Measurements from ENCODE around the gene CABCOCO1.
A peak's percentile ranks its signal among the peaks of the same experiment; 100 is the strongest.

The CABCOCO1 gene

DNA sequence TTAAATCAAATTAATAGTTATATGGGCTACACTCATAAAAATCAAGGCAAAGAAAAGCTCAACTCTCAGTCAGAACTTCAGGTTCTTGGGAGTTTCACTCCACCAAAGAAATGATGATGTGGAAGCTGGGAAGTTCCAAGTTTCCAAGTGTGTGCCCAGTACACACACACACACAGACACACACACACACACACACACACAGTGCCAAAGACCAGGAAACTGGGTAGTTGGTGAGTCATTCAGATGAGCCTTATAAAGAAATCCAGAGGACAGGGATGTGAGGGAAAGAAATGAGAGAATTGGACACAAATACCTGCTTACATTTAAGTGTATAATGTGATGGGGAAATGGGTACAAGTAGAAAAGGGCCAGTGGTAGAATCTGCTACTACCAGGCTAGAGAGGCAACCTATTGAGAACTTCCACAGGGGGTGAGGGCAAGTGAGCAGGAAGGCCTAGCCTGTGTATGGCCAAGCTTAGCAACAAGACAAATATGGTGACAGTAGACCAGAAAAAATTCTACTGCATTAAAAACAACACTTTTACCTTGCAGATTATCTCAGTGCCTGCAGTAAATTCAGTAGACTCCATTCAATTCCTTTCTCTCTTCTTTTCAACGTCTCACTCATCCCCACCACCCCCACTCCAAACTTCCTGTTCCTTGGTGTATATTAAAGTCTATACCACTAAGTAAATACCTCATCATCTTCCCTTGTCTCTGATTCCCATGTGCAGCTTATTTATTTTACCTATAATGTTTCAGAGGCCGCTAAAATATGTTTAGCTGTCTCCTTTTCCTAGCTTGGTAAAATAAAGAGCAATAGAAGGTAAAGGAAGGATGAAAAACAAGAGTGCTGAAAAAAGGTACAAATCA is 95.0 kb downstream of the CABCOCO1 start:
- no peak for DNase-seq (ENCODE audit: low spot score)

DNA sequence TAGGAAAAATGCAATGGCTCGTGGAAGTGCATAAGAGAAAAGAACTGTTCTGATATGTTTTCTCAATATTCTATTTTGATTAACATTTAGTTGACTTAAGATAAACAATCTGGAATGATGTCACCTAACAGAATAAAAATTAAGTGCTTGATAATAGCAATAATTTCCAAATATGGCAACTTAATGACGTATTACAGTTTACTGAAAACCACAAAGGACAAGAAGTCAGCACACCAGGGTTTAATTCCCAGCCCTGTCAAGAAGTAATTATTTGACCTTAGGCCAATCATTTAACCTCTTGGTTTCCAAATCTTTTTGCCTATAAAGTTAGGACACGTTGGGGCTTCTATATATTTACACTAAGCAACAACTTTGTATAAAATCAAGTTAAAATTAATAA is 95.7 kb downstream of the CABCOCO1 start:
- DNase-seq (ENCODE audit: low spot score) = no peak

GRCh38 chr10:61759751-61760150 is 97.0 kb downstream of the CABCOCO1 start:
- no peak for DNase-seq (ENCODE audit: low spot score)

DNA sequence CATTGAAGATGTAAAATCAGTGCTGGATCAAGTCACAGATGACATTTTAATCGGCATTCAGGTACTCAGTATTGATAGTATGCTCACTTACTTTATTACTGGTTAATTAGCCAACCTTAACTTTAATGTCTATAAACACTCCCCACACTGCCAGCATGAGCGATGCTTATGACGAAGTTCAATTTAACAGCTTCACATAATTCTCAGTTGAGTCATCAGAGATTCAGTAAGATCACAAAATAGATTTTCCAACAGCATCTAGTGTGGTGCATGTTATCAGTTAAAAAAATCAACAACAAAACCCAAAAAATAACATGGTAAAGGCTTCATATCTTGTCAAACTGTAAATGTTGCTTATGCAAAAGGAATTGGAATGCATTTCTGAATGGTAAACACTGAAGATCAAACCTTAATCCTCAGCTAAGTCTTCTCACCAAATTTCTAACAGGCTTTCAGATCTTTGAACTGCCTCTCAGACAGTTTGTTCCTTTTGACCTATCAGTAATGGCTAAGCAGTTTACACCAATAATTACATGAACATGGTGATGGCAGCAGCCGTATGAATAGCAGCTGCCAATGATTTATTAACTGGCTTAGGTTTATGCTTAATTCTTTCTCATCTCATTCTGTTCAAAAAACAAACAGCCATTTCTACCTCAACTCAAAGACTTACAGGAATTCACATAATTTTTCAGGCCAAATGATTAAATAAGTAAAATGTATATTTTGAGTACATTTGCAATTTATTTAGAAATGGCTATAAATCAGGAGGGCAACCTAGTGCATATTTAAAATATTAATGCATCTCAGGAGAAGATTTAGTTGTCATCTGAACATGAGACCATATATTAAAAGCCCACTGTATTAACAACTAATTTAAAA is 98.5 kb downstream of the CABCOCO1 start:
- peak; percentile 28 for DNase-seq (ENCODE audit: low spot score)

GRCh38 chr10:61761825-61762217 is 99.1 kb downstream of the CABCOCO1 start:
- DNase-seq (ENCODE audit: low spot score) = no peak

DNA sequence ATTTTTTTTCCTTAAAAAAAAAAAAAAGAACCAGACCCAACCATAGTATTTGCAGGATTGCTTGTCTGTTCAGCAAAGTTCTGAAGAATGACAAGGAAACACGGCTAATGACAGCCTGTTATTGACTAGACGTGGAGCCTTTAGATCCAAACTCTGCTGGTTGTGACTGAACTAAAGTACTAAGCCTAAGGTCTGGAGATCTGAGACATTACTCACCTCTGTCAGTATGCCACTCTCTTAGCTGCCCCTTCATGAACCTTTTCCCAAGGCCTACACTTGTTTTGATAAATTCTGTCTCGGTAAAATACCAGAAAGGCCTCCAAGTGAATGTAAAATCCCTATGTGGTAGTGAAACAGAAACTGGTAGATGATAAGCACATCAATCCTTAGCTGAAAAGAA is 101.0 kb downstream of the CABCOCO1 start:
- DNase-seq (ENCODE audit: low spot score) = no peak

DNA sequence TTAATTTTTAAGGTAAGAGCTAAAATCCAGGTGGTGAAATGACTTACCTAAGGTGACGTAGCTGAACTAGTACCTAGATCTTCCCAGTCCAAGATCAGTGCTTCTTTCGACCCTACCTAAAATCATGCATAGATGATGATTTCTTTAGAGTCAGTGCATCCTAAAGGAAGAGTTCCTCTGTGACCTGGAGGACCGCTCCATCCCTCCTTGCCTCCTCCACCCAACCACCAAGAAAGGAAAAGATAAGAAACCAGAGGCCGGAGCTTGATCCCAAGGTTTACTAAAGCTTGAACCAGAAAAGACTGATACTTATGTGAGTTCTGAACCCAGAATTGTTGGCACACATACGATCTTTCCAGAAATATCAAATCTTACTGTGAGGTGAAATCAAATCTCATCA is 101.8 kb downstream of the CABCOCO1 start:
- DNase-seq (ENCODE audit: low spot score) = no peak

GRCh38 chr10:61765176-61766087 is 102.7 kb downstream of the CABCOCO1 start:
- no peak for DNase-seq (ENCODE audit: low spot score)

DNA sequence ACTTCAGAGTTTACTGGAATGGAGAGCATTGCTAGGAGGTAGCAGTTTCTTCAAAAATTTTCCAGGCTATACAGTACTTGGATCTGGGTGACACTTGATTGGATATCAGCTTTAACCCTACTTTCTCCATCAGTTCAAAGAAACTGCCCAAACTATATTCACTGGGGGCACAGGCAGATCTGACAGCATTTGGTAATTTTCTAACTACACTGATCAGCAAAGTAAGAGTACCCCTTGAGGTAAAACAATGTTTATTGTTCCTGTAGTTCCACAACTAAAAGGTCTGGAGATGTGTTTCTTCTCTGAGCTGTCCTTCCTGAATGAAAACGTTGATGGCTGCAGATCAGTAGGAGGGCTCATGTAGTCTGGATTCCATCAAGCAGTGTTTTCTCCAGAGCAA is 104.2 kb downstream of the CABCOCO1 start:
- DNase-seq (ENCODE audit: low spot score) = no peak

- DNase-seq (ENCODE audit: low spot score) = no peak
Observed at GRCh38 chr10:61774031-61774430, 111.3 kb downstream of the CABCOCO1 start.

GRCh38 chr10:61775111-61775510 is 112.4 kb downstream of the CABCOCO1 start:
- DNase-seq (ENCODE audit: low spot score) = no peak

- no peak for DNase-seq (ENCODE audit: low spot score)
Observed at GRCh38 chr10:61776615-61777266, 114.0 kb downstream of the CABCOCO1 start.

DNA sequence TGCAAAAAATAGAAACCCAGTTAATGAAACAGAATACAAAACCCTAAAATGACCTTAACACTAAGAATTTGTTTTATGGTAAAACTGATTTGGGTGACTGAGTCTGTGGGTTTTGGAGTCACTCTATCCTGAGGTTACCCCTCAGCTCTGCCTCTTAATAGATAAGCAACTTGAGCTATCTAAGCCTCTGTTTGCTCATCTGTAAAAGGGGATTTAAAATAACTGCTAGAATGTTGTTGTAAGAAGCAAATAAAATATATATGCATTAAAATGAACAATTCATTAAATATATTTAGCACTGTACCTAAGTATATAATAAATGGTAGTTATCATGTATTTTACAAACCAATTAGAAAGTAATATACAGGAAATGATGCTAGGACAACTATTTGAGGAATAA is 115.4 kb downstream of the CABCOCO1 start:
- DNase-seq (ENCODE audit: low spot score) = no peak

GRCh38 chr10:61779276-61779675 is 116.5 kb downstream of the CABCOCO1 start:
- no peak for DNase-seq (ENCODE audit: low spot score)

DNA sequence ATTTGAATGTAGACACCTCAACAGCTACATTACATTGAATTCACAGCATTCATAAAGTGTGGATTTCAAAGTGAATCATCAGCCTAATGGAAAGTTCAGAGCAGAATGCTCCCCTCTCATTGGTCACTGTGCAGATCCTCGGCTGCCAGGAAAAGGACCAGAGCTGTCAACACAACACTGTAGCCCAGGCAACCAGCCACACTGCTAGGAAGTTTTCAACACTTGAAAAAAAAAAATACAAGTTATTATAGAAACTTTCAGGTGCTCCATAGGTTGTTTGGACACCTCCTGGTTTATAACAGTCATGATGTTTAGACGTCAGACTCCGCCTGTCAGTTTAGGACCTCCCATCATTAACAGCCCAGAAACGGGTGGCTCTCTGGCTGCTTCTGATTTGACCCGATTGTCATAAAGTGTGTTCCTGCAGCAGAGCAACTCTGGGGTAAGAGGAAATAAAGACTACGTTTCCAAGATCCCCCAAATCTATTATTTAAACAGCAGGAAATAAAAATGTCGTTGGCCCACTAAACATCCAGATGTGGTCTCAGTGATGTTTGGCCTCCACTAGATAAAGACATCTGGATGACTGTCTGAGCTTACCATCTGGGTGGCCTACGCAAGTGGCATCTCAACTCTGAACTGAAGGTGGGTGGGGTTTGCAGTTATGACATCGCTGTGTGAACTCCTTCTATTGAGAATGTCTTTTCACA is 117.4 kb downstream of the CABCOCO1 start:
- DNase-seq (ENCODE audit: low spot score) = peak; percentile 76

DNA sequence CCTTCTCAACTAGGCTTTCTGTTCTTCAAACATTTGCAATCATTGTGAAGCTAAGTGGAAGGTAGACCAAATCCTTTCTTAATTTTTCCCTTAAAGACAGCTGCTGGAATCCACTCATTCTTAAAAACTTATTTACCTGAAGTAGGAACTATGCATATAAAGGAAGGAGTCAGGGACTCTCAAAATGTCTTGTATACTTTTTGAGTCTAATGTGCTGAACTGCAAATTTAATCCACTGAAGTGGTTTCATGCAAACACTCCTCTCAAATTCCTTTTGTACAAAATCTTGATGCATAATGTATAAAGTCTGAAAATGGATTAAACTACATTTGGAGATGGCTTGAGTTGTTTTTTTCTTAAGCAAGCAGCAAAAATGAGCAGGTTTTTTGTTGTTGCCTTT is 118.0 kb downstream of the CABCOCO1 start:
- no peak for DNase-seq (ENCODE audit: low spot score)

- no peak for DNase-seq (ENCODE audit: low spot score)
Observed at GRCh38 chr10:61781969-61782403, 119.3 kb downstream of the CABCOCO1 start.

GRCh38 chr10:61784354-61785133 is 121.8 kb downstream of the CABCOCO1 start:
- no peak for DNase-seq (ENCODE audit: low spot score)

DNA sequence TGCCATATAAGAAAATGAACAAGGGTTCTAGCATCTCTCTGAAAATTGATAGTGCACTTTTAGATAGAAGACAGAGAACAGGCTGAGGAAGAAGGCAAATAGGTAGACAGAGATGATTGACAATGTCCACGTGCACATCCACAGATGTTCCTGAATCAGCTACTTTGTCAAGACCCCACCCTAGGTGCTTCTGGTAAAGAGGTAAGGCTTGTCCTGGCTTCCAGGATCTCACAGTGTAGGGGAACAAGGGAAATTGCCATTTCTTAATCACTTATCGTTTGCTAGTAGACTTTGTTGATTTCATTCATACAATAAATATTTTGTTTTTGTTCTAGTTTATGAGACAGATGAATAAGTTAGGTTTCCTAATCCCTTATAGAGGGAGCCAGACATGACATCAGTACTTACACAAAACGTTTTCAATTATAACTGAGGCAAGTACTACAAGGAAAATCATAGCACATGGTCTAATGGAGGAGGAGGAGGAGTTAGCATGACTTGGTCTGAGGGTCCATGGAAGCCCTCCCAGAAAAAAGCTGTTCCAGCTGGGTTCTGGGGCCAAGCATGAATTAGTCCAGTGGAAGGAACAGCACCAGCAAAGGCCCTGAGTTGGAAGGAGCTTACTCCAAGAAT is 122.9 kb downstream of the CABCOCO1 start:
- DNase-seq (ENCODE audit: low spot score) = no peak
